Endothelial cell of umbilical vein (primary cell): Measurements from ENCODE around the gene MIGA2. TPM values are rescaled to one million over a fixed set of nuclear protein-coding genes. Genes with fewer than 3 reads are reported as not detected.

ENCODE experiments used
- BruUV-seq: library from RNA; stranded (reverse); fragments of 400-500 nt; replicated peaks from 2 replicates; lab custom pipeline; 2021; lab: Mats Ljungman, UMichigan
- CTCF ChIA-PET: fragments of 300-600, 350-600 bp; sonication (Branson Sonifier 250); formaldehyde crosslinking; loops from one replicate; lab custom pipeline; 2021; ENCODE audit warnings: antibody characterized with exemption, inconsistent platforms; lab: Charles Lee
- POLR2A ChIA-PET: fragments of 300-600, 350-600 bp; sonication (Branson Sonifier 250); formaldehyde crosslinking; loops from one replicate; lab custom pipeline; 2021; ENCODE audit warnings: antibody characterized with exemption, inconsistent platforms; lab: Charles Lee
- DNase-seq: peaks from one replicate; pipeline ENCODE4 v3.0.0-alpha.2; 2011; ENCODE audit warnings: low read depth, low spot score
- FAIRE-seq: peaks from 2 replicates; lab custom pipeline; 2011; peaks lifted over from hg19 to GRCh38; lab: Jason Lieb, UNC
- H2AFZ ChIP-seq: 2 replicates; pipeline ENCODE4 v1.6.0; 2012; ENCODE audit warnings: low read depth, low read length, control low read depth, inconsistent platforms
- H3K27ac ChIP-seq: 2 replicates; pipeline ENCODE4 v1.5.1; 2011; ENCODE audit warnings: low read depth, mild to moderate bottlenecking, control low read depth, low read length, moderate library complexity; ENCODE audit not compliant: insufficient read depth
- H3K27me3 ChIP-seq, 2 experiments: 2 replicates each; pipeline versions ENCODE4 v1.6.0 to v1.6.1; 2011; ENCODE audit warnings: low read length in 2 of 2, mixed read lengths in 1 of 2; ENCODE audit not compliant: control insufficient read depth in 2 of 2, insufficient read depth in 2 of 2
- H3K36me3 ChIP-seq, 2 experiments: 2 replicates in 1 of 2; 3 replicates in 1 of 2; pipeline ENCODE4 v1.5.1; 2011; ENCODE audit warnings: low read length in 2 of 2, mild to moderate bottlenecking in 1 of 2, moderate library complexity in 1 of 2; ENCODE audit not compliant: control insufficient read depth in 2 of 2, insufficient read depth in 2 of 2; ENCODE audit errors: extremely low read depth in 1 of 2
- H3K4me1 ChIP-seq: 3 replicates; pipeline ENCODE4 v1.5.1; 2011; ENCODE audit warnings: mild to moderate bottlenecking, low read length; ENCODE audit not compliant: control insufficient read depth, insufficient read depth; ENCODE audit errors: extremely low read depth
- H3K4me2 ChIP-seq: 2 replicates; pipeline ENCODE4 v1.6.1; 2011; ENCODE audit warnings: low read length, control low read depth, mixed read lengths; ENCODE audit not compliant: insufficient read depth
- H3K4me3 ChIP-seq, 3 experiments: fragments of 200-600 bp in 1 of 3; sonication (generic), shearing (Covaris generic) in 1 of 3; replicated peaks in 1 of 3; 2 replicates each; pipeline ENCODE4 v1.5.1; 2011 to 2016; ENCODE audit warnings: control low read depth in 3 of 3, low read length in 3 of 3, mild to moderate bottlenecking in 2 of 3, inconsistent platforms in 1 of 3, low read depth in 1 of 3, moderate library complexity in 1 of 3; ENCODE audit not compliant: insufficient read depth in 1 of 3
- H3K79me2 ChIP-seq: 2 replicates; pipeline ENCODE4 v1.6.0; 2012; ENCODE audit warnings: low read length, inconsistent platforms; ENCODE audit not compliant: control insufficient read depth, insufficient read depth
- H3K9ac ChIP-seq: replicated peaks from 2 replicates; pipeline ENCODE3; 2011; ENCODE audit warnings: low read length, control low read depth; ENCODE audit not compliant: insufficient read depth; ENCODE audit errors: extremely low read depth
- H3K9me1 ChIP-seq: replicated peaks from 3 replicates; pipeline ENCODE4 v1.6.0; 2011; ENCODE audit warnings: mild to moderate bottlenecking, low read length; ENCODE audit not compliant: control insufficient read depth, insufficient read depth; ENCODE audit errors: extremely low read depth
- H3K9me3 ChIP-seq: replicated peaks from 2 replicates; pipeline ENCODE4 v1.5.1; 2012; ENCODE audit warnings: low read length, inconsistent platforms; ENCODE audit not compliant: control insufficient read depth, insufficient read depth
- H4K20me1 ChIP-seq: replicated peaks from 2 replicates; pipeline ENCODE3; 2011; ENCODE audit warnings: mild to moderate bottlenecking, low read length; ENCODE audit not compliant: control insufficient read depth, insufficient read depth; ENCODE audit errors: extremely low read depth
- EZH2 ChIP-seq: IDR thresholded peaks from 2 replicates; pipeline ENCODE4 v1.6.1; 2012; ENCODE audit warnings: borderline replicate concordance, low read depth, mild to moderate bottlenecking, moderate library complexity, low read length, inconsistent platforms; ENCODE audit not compliant: severe bottlenecking
- FOS ChIP-seq: IDR thresholded peaks from 2 replicates; pipeline ENCODE4 v1.6.1; 2011; ENCODE audit warnings: mild to moderate bottlenecking, low read length, moderate library complexity, borderline replicate concordance; ENCODE audit not compliant: insufficient read depth
- GATA2 ChIP-seq: IDR thresholded peaks from 2 replicates; pipeline ENCODE4 v1.7.0; 2011; ENCODE audit warnings: low read depth, mild to moderate bottlenecking, moderate library complexity, mixed read lengths, low read length; ENCODE audit not compliant: insufficient read length, insufficient read depth
- JUN ChIP-seq: IDR thresholded peaks from 2 replicates; pipeline ENCODE4 v1.6.1; 2011; ENCODE audit warnings: borderline replicate concordance, low read depth; ENCODE audit not compliant: insufficient read length, insufficient read depth
- POLR2A ChIP-seq: IDR thresholded peaks from 2 replicates; pipeline ENCODE4 v1.6.1; 2012; ENCODE audit warnings: low read depth, mild to moderate bottlenecking, control low read depth, low read length
- POLR2AphosphoS5 ChIP-seq: IDR thresholded peaks from 2 replicates; pipeline ENCODE4 v1.6.1; 2012; ENCODE audit warnings: low read depth, mild to moderate bottlenecking, control low read depth, low read length, moderate library complexity; ENCODE audit not compliant: insufficient read depth
- dilution Hi-C: fragments of 300-500 bp; cut with MboI; formaldehyde crosslinking; loops from one replicate; pipeline ENCODE4 v1.15.0; 2019; ENCODE audit warnings: low sequenced_read_pairs; ENCODE audit not compliant: extremely low pct_ligation_motif_present
- intact Hi-C: fragments of 100-400 bp; cut with micrococcal nuclease; formaldehyde crosslinking; loops from one replicate; pipeline ENCODE4 v1.10.0; 2022
- polyA plus RNA-seq, 4 experiments: library from polyadenylated mRNA; depleted of rRNA in 3 of 4; stranded (reverse) in 3 of 4; unstranded in 1 of 4; fragments of >200 nt; gene quantifications; 2 replicates each; pipeline versions ENCODE4 v1.2.1 to v1.2.3, GENCODE V29; 2011 to 2012; ENCODE audit warnings: missing spikeins in 1 of 4
- total RNA-seq: library from RNA; stranded (reverse); gene quantifications from 2 replicates; pipeline ENCODE4 v1.2.3, GENCODE V29; 2021
- TF ChIP-seq, protein P1 (sequence below): IDR thresholded peaks from 2 replicates; pipeline ENCODE4 v1.6.1; 2011; ENCODE audit not compliant: insufficient read depth, insufficient read length
- TF ChIP-seq, protein P2 (sequence below), 2 donors: IDR thresholded peaks; 1 replicate in 1 of 2; 2 replicates in 1 of 2; pipeline ENCODE4 v1.5.1; 2011; ENCODE audit warnings: low read length in 2 of 2, mild to moderate bottlenecking in 2 of 2, moderate library complexity in 2 of 2, control low read depth in 1 of 2, inconsistent platforms in 1 of 2, low read depth in 1 of 2; ENCODE audit not compliant: insufficient read depth in 1 of 2; ENCODE audit errors: extremely low read depth in 1 of 2

Gene MIGA2
- total and polyA plus RNA-seq, 2 donors (not counting 3 experiments of a cell fraction or from before 2014, with no cell fraction given), result 27.7 to 28.0 TPM

DNA sequence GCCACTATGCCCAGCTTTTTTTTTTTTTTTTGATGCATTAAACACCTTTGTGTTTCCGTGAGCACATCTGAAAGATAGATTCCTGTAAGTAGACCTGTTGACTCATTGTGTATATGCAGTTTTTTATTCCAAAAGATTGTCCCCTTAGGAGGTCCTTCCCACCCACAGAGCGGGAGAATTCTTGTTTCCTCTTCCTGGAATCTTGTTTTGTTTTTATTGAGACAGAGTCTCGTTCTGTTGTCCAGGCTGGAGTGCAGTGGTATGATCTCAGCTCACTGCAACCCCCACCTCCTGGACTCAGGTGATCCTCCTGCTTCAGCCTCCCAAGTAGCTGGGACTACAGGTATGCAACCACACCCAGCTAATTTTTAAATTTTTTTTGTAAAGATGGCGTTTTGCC lies 82.4 kb downstream of the MIGA2 start:
- peaks cover 21% of the 10 kb centered on the region for H3K79me2 ChIP-seq
- intact Hi-C loops, result no loop called here
- TF ChIP-seq JUN (no peak), GATA2 (no peak), EZH2 (no peak), POLR2A (no peak), POLR2AphosphoS5 (no peak), FOS (no peak)
- TF ChIP-seq, protein P1, sequence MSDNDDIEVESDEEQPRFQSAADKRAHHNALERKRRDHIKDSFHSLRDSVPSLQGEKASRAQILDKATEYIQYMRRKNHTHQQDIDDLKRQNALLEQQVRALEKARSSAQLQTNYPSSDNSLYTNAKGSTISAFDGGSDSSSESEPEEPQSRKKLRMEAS, result no peak
- TF ChIP-seq, protein P2, sequence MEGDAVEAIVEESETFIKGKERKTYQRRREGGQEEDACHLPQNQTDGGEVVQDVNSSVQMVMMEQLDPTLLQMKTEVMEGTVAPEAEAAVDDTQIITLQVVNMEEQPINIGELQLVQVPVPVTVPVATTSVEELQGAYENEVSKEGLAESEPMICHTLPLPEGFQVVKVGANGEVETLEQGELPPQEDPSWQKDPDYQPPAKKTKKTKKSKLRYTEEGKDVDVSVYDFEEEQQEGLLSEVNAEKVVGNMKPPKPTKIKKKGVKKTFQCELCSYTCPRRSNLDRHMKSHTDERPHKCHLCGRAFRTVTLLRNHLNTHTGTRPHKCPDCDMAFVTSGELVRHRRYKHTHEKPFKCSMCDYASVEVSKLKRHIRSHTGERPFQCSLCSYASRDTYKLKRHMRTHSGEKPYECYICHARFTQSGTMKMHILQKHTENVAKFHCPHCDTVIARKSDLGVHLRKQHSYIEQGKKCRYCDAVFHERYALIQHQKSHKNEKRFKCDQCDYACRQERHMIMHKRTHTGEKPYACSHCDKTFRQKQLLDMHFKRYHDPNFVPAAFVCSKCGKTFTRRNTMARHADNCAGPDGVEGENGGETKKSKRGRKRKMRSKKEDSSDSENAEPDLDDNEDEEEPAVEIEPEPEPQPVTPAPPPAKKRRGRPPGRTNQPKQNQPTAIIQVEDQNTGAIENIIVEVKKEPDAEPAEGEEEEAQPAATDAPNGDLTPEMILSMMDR (IDR thresholded peaks at IDR 0.05; ENCODE audit: extremely low read depth in 1 of 2, insufficient read depth in 1 of 2, low read depth in 1 of 2, low read length in 2 of 2), result no peak

More for the DNA sequence above, 82.4 kb downstream of the MIGA2 start:
- Histone ChIP-seq H3K4me1 (no peaks in the 10 kb centered on the region), H3K9me1 (no peaks in the 10 kb centered on the region), H4K20me1 (no peaks in the 10 kb centered on the region), H3K36me3 (peaks cover 0 to 17% of the 10 kb centered on the region in 2 experiments), H2AFZ (no peak overlapping the region), H3K27me3 (no peaks in the 10 kb centered on the region), H3K9me3 (no peaks in the 10 kb centered on the region), H3K27ac (no peak overlapping the region), H3K4me2 (no peak overlapping the region), H3K9ac (no peak overlapping the region), H3K4me3 (no peak overlapping the region)
- dilution Hi-C loops, result no loop called here
- ChIA-PET POLR2A (interaction anchor here (0.6 to 0.7 kb wide), 2 partner anchors 24 to 52 kb away, joined by 5 read pairs; no protein-coding TSS in a partner anchor), CTCF (interaction anchor here (1.6 kb wide), 1 partner anchor 13 kb away, joined by 8 read pairs; no protein-coding TSS in a partner anchor)
- FAIRE-seq (no peak), DNase-seq (no peak)
- no TSS peak for BruUV-seq
